HG02840 (cell line): ENCODE measurements around the gene UGT1A7.
"Not testable (repeated sequence)": the region's sequence is repeated elsewhere in the genome, so short reads cannot be mapped to it uniquely, and the experiment has no call there.

Source experiments
- ATAC-seq: cut with Tn5 transposase; IDR thresholded peaks from one replicate; pipeline ENCODE4 v1.9.1; 2021; ENCODE audit warnings: mild to moderate bottlenecking, moderate library complexity, moderate number of reproducible peaks; ENCODE audit not compliant: unreplicated experiment, low FRiP score

Gene UGT1A7

GRCh38 chr2:233681521-233682099, at the start of gene UGT1A7:
Gene UGT1A7, plus strand, starts transcription at chr2:233681901. Its CDS starts 37 bp downstream, at chr2:233681938.
- no peak for ATAC-seq

- not testable (repeated sequence) for ATAC-seq
Observed at GRCh38 chr2:233636306-233636705, 45.4 kb upstream of the UGT1A7 start, which contains the start of gene UGT1A10. Gene UGT1A10, plus strand, starts transcription at chr2:233636448. Its CDS starts 75 bp downstream, at chr2:233636523.

GRCh38 chr2:233638836-233639235, 42.9 kb upstream of the UGT1A7 start:
- ATAC-seq, result no peak

- no peak for ATAC-seq
Observed at GRCh38 chr2:233639860-233640259, 41.8 kb upstream of the UGT1A7 start.

GRCh38 chr2:233643128-233643527, 38.6 kb upstream of the UGT1A7 start:
- ATAC-seq, result no peak

GRCh38 chr2:233646033-233646432, 35.7 kb upstream of the UGT1A7 start:
- ATAC-seq, result not testable (repeated sequence)

- no peak for ATAC-seq
Observed at GRCh38 chr2:233650981-233651380, 30.7 kb upstream of the UGT1A7 start.

GRCh38 chr2:233651430-233651829, 30.3 kb upstream of the UGT1A7 start:
- ATAC-seq, result no peak

GRCh38 chr2:233654501-233654900, 27.2 kb upstream of the UGT1A7 start:
- no peak for ATAC-seq

GRCh38 chr2:233655043-233655442, 26.7 kb upstream of the UGT1A7 start:
- no peak for ATAC-seq

GRCh38 chr2:233655943-233656342, 25.8 kb upstream of the UGT1A7 start:
- ATAC-seq, result not testable (repeated sequence)

GRCh38 chr2:233656443-233656842, 25.3 kb upstream of the UGT1A7 start:
- no peak for ATAC-seq

GRCh38 chr2:233658610-233659009, 23.1 kb upstream of the UGT1A7 start:
- no peak for ATAC-seq

- no peak for ATAC-seq
Observed at GRCh38 chr2:233663911-233664310, 17.8 kb upstream of the UGT1A7 start.

- ATAC-seq, result no peak
Observed at GRCh38 chr2:233668605-233669260, 13.0 kb upstream of the UGT1A7 start.

- no peak for ATAC-seq
Observed at GRCh38 chr2:233671290-233672161, 10.2 kb upstream of the UGT1A7 start, which contains the start of gene UGT1A9. Gene UGT1A9, plus strand, starts transcription at chr2:233671898. Its CDS starts 37 bp downstream, at chr2:233671935.

GRCh38 chr2:233672886-233673285, 8.8 kb upstream of the UGT1A7 start:
- no peak for ATAC-seq

- no peak for ATAC-seq
Observed at GRCh38 chr2:233673896-233674295, 7.8 kb upstream of the UGT1A7 start.

GRCh38 chr2:233674314-233674713, 7.4 kb upstream of the UGT1A7 start:
- ATAC-seq, result no peak

- no peak for ATAC-seq
Observed at GRCh38 chr2:233674995-233675394, 6.7 kb upstream of the UGT1A7 start.

- no peak for ATAC-seq
Observed at GRCh38 chr2:233676046-233676445, 5.7 kb upstream of the UGT1A7 start.
